ENCODE results near the gene PEX6.

The PEX6 gene

GRCh38 chr6:42962502-42963178, 16.3 kb downstream of the PEX6 start:
- Histone ChIP-seq H3K23ac (ENCODE audit: low read length in 2 of 2) (no peak overlapping the region), H3K79me1 (replicated peaks; ENCODE audit: low read length, poor library complexity, severe bottlenecking) (no peaks in the 10 kb centered on the region), H2BK15ac (ENCODE audit: low read depth, poor library complexity, severe bottlenecking) (no peak overlapping the region), H4K91ac (ENCODE audit: low read length) (no peak overlapping the region), H3K4me3 (ENCODE audit: insufficient read depth in 1 of 2, low read depth in 1 of 2, low read length in 2 of 2) (no peak overlapping the region), H2BK5ac (ENCODE audit: low read depth, low read length, poor library complexity, severe bottlenecking) (no peak overlapping the region), H3K4me1 (ENCODE audit: control insufficient read depth, insufficient read depth, low read depth, low read length) (peaks cover 13% of the 10 kb centered on the region), H3K14ac (ENCODE audit: low read length in 2 of 2) (no peak overlapping the region), H2AK5ac (ENCODE audit: low read length, severe bottlenecking) (no peak overlapping the region), H2AFZ (ENCODE audit: low read depth, low read length) (no peak overlapping the region), H3K18ac (ENCODE audit: low read depth in 1 of 2, low read length in 2 of 2) (no peak overlapping the region), H3K9me3 (ENCODE audit: control insufficient read depth, low read length) (no peaks in the 10 kb centered on the region), H3K27me3 (ENCODE audit: control insufficient read depth in 1 of 2, insufficient read depth in 1 of 2, low read length in 2 of 2) (no peaks in the 10 kb centered on the region), H2BK120ac (ENCODE audit: low read depth, low read length) (no peak overlapping the region), H3K4me2 (ENCODE audit: low read length, poor library complexity, severe bottlenecking) (no peak overlapping the region), H3K4ac (ENCODE audit: low read depth in 1 of 2, low read length in 2 of 2) (no peak overlapping the region), H3K27ac (ENCODE audit: low read length, poor library complexity, severe bottlenecking) (no peak overlapping the region), H4K8ac (ENCODE audit: low read length) (no peak overlapping the region), H2BK12ac (ENCODE audit: low read length in 2 of 2) (no peak overlapping the region), H3K9ac (ENCODE audit: low read length) (no peak overlapping the region), H3K36me3 (ENCODE audit: control insufficient read depth in 1 of 2, insufficient read depth in 2 of 2, low read depth in 1 of 2, low read length in 2 of 2) (peaks cover 47 to 51% of the 10 kb centered on the region in 2 experiments)
- 84% methylated on average over 6 of the region's 13 CpGs for WGBS
- DNase-seq = no peak

- H3K4me3 ChIP-seq (ENCODE audit: insufficient read depth in 1 of 2, low read depth in 1 of 2, low read length in 2 of 2) = no peak overlapping the region
- no peak overlapping the region for H3K18ac ChIP-seq (ENCODE audit: low read depth in 1 of 2, low read length in 2 of 2)
- no peaks in the 10 kb centered on the region for H3K9me3 ChIP-seq (ENCODE audit: control insufficient read depth, low read length)
- 98% methylated on average over 10 of the region's 12 CpGs for WGBS
- peaks cover 13% of the 10 kb centered on the region for H3K4me1 ChIP-seq (ENCODE audit: control insufficient read depth, insufficient read depth, low read depth, low read length)
- no peak overlapping the region for H2AFZ ChIP-seq (ENCODE audit: low read depth, low read length)
- H2BK12ac ChIP-seq (ENCODE audit: low read length in 2 of 2) = no peak overlapping the region
- no peak overlapping the region for H2BK5ac ChIP-seq (ENCODE audit: low read depth, low read length, poor library complexity, severe bottlenecking)
- H3K23ac ChIP-seq (ENCODE audit: low read length in 2 of 2) = no peak overlapping the region
- no peak for DNase-seq
- no peaks in the 10 kb centered on the region for H3K79me1 ChIP-seq (replicated peaks; ENCODE audit: low read length, poor library complexity, severe bottlenecking)
- no peaks in the 10 kb centered on the region for H3K27me3 ChIP-seq (ENCODE audit: control insufficient read depth in 1 of 2, insufficient read depth in 1 of 2, low read length in 2 of 2)
- H4K91ac ChIP-seq (ENCODE audit: low read length) = no peak overlapping the region
- H3K9ac ChIP-seq (ENCODE audit: low read length) = no peak overlapping the region
- H3K27ac ChIP-seq (ENCODE audit: low read length, poor library complexity, severe bottlenecking) = no peak overlapping the region
- peaks cover 44 to 46% of the 10 kb centered on the region in 2 experiments for H3K36me3 ChIP-seq (ENCODE audit: control insufficient read depth in 1 of 2, insufficient read depth in 2 of 2, low read depth in 1 of 2, low read length in 2 of 2)
- no peak overlapping the region for H2AK5ac ChIP-seq (ENCODE audit: low read length, severe bottlenecking)
- H3K4ac ChIP-seq (ENCODE audit: low read depth in 1 of 2, low read length in 2 of 2) = no peak overlapping the region
- no peak overlapping the region for H4K8ac ChIP-seq (ENCODE audit: low read length)
- H2BK15ac ChIP-seq (ENCODE audit: low read depth, poor library complexity, severe bottlenecking) = no peak overlapping the region
- H3K4me2 ChIP-seq (ENCODE audit: low read length, poor library complexity, severe bottlenecking) = no peak overlapping the region
- no peak overlapping the region for H2BK120ac ChIP-seq (ENCODE audit: low read depth, low read length)
- no peak overlapping the region for H3K14ac ChIP-seq (ENCODE audit: low read length in 2 of 2)
Measured at GRCh38 chr6:42962096-42962495, 16.9 kb downstream of the PEX6 start.

GRCh38 chr6:42961020-42961470, 17.9 kb downstream of the PEX6 start:
- peak overlapping the region in 1 of 2 experiments; percentile 6 for H3K4ac ChIP-seq (ENCODE audit: low read depth in 1 of 2, low read length in 2 of 2)
- no peak overlapping the region for H2AK5ac ChIP-seq (ENCODE audit: low read length, severe bottlenecking)
- H3K36me3 ChIP-seq (ENCODE audit: control insufficient read depth in 1 of 2, insufficient read depth in 2 of 2, low read depth in 1 of 2, low read length in 2 of 2) = peaks cover 38% of the 10 kb centered on the region in 2 experiments
- H3K4me3 ChIP-seq (ENCODE audit: insufficient read depth in 1 of 2, low read depth in 1 of 2, low read length in 2 of 2) = peak overlapping the region; percentile 58 to 80
- H4K8ac ChIP-seq (ENCODE audit: low read length) = no peak overlapping the region
- peak overlapping the region in 1 of 2 experiments; percentile 87 for H3K14ac ChIP-seq (ENCODE audit: low read length in 2 of 2)
- no peak overlapping the region for H3K27ac ChIP-seq (ENCODE audit: low read length, poor library complexity, severe bottlenecking)
- peak overlapping the region; percentile 60 for H3K4me2 ChIP-seq (ENCODE audit: low read length, poor library complexity, severe bottlenecking)
- H2AFZ ChIP-seq (ENCODE audit: low read depth, low read length) = peak overlapping the region; percentile 76
- H3K23ac ChIP-seq (ENCODE audit: low read length in 2 of 2) = peak overlapping the region in 1 of 2 experiments; percentile 50
- H3K9ac ChIP-seq (ENCODE audit: low read length) = peak overlapping the region; percentile 51
- peak overlapping the region in 1 of 2 experiments; percentile 54 for H2BK12ac ChIP-seq (ENCODE audit: low read length in 2 of 2)
- no peaks in the 10 kb centered on the region for H3K79me1 ChIP-seq (replicated peaks; ENCODE audit: low read length, poor library complexity, severe bottlenecking)
- no peak overlapping the region for H2BK120ac ChIP-seq (ENCODE audit: low read depth, low read length)
- no peak overlapping the region for H2BK5ac ChIP-seq (ENCODE audit: low read depth, low read length, poor library complexity, severe bottlenecking)
- no peak overlapping the region for H4K91ac ChIP-seq (ENCODE audit: low read length)
- 50% methylated on average over 12 of the region's 15 CpGs for WGBS
- no peaks in the 10 kb centered on the region for H3K9me3 ChIP-seq (ENCODE audit: control insufficient read depth, low read length)
- peaks cover 13% of the 10 kb centered on the region for H3K4me1 ChIP-seq (ENCODE audit: control insufficient read depth, insufficient read depth, low read depth, low read length)
- DNase-seq = no peak
- H3K27me3 ChIP-seq (ENCODE audit: control insufficient read depth in 1 of 2, insufficient read depth in 1 of 2, low read length in 2 of 2) = no peaks in the 10 kb centered on the region
- peak overlapping the region in 1 of 2 experiments; percentile 68 for H3K18ac ChIP-seq (ENCODE audit: low read depth in 1 of 2, low read length in 2 of 2)
- H2BK15ac ChIP-seq (ENCODE audit: low read depth, poor library complexity, severe bottlenecking) = no peak overlapping the region

GRCh38 chr6:42960243-42961019, 18.6 kb downstream of the PEX6 start, which contains the start of gene GNMT:
Gene GNMT (plus strand): TSS chr6:42960754. CDS start chr6:42960768, 14 bp downstream.
- no peak within 1 kb of the TSS for H2BK120ac ChIP-seq (ENCODE audit: low read depth, low read length)
- H3K4ac ChIP-seq (ENCODE audit: low read depth in 1 of 2, low read length in 2 of 2) = peak within 1 kb of the TSS in 1 of 2 experiments; percentile 6
- H3K14ac ChIP-seq (ENCODE audit: low read length in 2 of 2) = peak within 1 kb of the TSS in 1 of 2 experiments; percentile 87
- H3K23ac ChIP-seq (ENCODE audit: low read length in 2 of 2) = peak within 1 kb of the TSS in 1 of 2 experiments; percentile 74
- no peaks in the 10 kb centered on the region for H3K79me1 ChIP-seq (replicated peaks; ENCODE audit: low read length, poor library complexity, severe bottlenecking)
- H3K27me3 ChIP-seq (ENCODE audit: control insufficient read depth in 1 of 2, insufficient read depth in 1 of 2, low read length in 2 of 2) = no peaks in the 10 kb centered on the region
- peak within 1 kb of the TSS; percentile 51 for H3K9ac ChIP-seq (ENCODE audit: low read length)
- H2AK5ac ChIP-seq (ENCODE audit: low read length, severe bottlenecking) = no peak within 1 kb of the TSS
- H3K9me3 ChIP-seq (ENCODE audit: control insufficient read depth, low read length) = no peaks in the 10 kb centered on the region
- H4K91ac ChIP-seq (ENCODE audit: low read length) = no peak within 1 kb of the TSS
- peak within 1 kb of the TSS; percentile 76 for H2AFZ ChIP-seq (ENCODE audit: low read depth, low read length)
- H3K27ac ChIP-seq (ENCODE audit: low read length, poor library complexity, severe bottlenecking) = no peak within 1 kb of the TSS
- peak within 1 kb of the TSS in 1 of 2 experiments; percentile 54 for H2BK12ac ChIP-seq (ENCODE audit: low read length in 2 of 2)
- H2BK5ac ChIP-seq (ENCODE audit: low read depth, low read length, poor library complexity, severe bottlenecking) = no peak within 1 kb of the TSS
- H3K36me3 ChIP-seq (ENCODE audit: control insufficient read depth in 1 of 2, insufficient read depth in 2 of 2, low read depth in 1 of 2, low read length in 2 of 2) = peaks cover 31 to 32% of the 10 kb centered on the region in 2 experiments
- no peak within 1 kb of the TSS for H2BK15ac ChIP-seq (ENCODE audit: low read depth, poor library complexity, severe bottlenecking)
- no peak within 1 kb of the TSS for H4K8ac ChIP-seq (ENCODE audit: low read length)
- peaks cover 13% of the 10 kb centered on the region for H3K4me1 ChIP-seq (ENCODE audit: control insufficient read depth, insufficient read depth, low read depth, low read length)
- peak; percentile 35 for DNase-seq
- H3K4me2 ChIP-seq (ENCODE audit: low read length, poor library complexity, severe bottlenecking) = peak within 1 kb of the TSS; percentile 60
- WGBS = 6% methylated on average over 62 of the region's 62 CpGs
- peak within 1 kb of the TSS; percentile 58 to 80 for H3K4me3 ChIP-seq (ENCODE audit: insufficient read depth in 1 of 2, low read depth in 1 of 2, low read length in 2 of 2)
- peak within 1 kb of the TSS in 1 of 2 experiments; percentile 68 for H3K18ac ChIP-seq (ENCODE audit: low read depth in 1 of 2, low read length in 2 of 2)
